Peyer's patch (tissue), 4 donors: ENCODE data around the gene GREB1L. TPM values are rescaled to one million over a fixed set of nuclear protein-coding genes. Genes with fewer than 3 reads are reported as not detected.

Experiments used
- DNase-seq, 3 donors: peaks; one replicate each; pipeline ENCODE4 v3.0.0-alpha.2; 2017 to 2019
- H3K27ac ChIP-seq, 4 donors: fragments of 200-600 bp; sonication (generic); one replicate each; pipeline ENCODE4 v1.5.1; 2016 to 2019
- H3K27me3 ChIP-seq, 2 donors: fragments of 200-600 bp; sonication (generic); one replicate each; pipeline ENCODE4 v1.5.1; 2019
- H3K36me3 ChIP-seq, 3 donors: fragments of 200-600 bp; sonication (generic); one replicate each; pipeline ENCODE4 v1.5.1; 2016 to 2019
- H3K4me1 ChIP-seq, 4 donors: fragments of 200-600 bp; sonication (generic); one replicate each; pipeline ENCODE4 v1.5.1; 2016 to 2019
- H3K4me3 ChIP-seq, 4 donors: fragments of 200-600 bp; sonication (generic); 1 replicate in 3 of 4; 2 replicates in 1 of 4; pipeline ENCODE4 v1.5.1; 2016 to 2019; ENCODE audit warnings: mild to moderate bottlenecking in 1 of 4
- H3K9me3 ChIP-seq, 4 donors: fragments of 200-600 bp; sonication (generic); one replicate each; pipeline ENCODE4 v1.5.1; 2016 to 2019; ENCODE audit warnings: mild to moderate bottlenecking in 1 of 4
- CTCF ChIP-seq, 6 experiments: fragments of 450-650 bp in 4 of 6; fragments of 200-600 bp in 2 of 6; sonication (generic) in 1 of 6; IDR thresholded peaks; one replicate each; pipeline ENCODE4 v1.5.1; 2017 to 2019; ENCODE audit warnings: antibody characterized with exemption in 6 of 6, mild to moderate bottlenecking in 3 of 6, moderate library complexity in 1 of 6
- POLR2A ChIP-seq, 2 donors: fragments of 450-650 bp; IDR thresholded peaks; one replicate each; pipeline ENCODE4 v1.5.1; 2017; ENCODE audit warnings: antibody characterized with exemption in 2 of 2, mild to moderate bottlenecking in 2 of 2, moderate library complexity in 2 of 2
- total RNA-seq, 4 donors: library from RNA; depleted of rRNA; stranded (reverse); fragments of >200 nt; gene quantifications; one replicate each; pipeline ENCODE4 v1.1.0, GENCODE V29; 2016

The GREB1L gene
- total RNA-seq, 4 donors from 2014 or later, result 0.53 to 3.3 (median 2.8) TPM

DNA sequence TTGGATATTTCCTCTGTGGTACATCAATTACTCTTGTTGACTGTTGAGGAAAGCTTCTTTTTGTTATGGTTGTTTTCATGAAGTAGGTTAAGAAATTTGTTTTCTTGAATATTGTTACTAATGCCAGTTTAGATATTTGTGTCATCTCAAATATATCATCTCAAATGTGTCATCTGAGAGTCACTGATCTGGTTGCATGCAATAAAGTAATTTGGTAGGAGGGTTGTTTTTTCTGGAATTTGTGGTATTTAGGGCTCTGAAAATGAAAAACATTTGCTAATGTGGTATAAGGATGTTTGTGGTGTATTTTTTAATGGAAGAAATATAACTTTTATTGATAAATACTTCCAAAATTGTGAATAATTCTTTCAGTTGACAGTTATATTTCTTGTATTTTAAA, 117.7 kb downstream of the GREB1L start:
- Histone ChIP-seq H3K36me3 (no peaks in the 10 kb centered on the region), H3K4me1 (no peaks in the 10 kb centered on the region), H3K27me3 (no peaks in the 10 kb centered on the region), H3K4me3 (no peak overlapping the region), H3K27ac (no peak overlapping the region), H3K9me3 (no peaks in the 10 kb centered on the region)
- DNase-seq, result no peak
- no peak for TF ChIP-seq CTCF (IDR thresholded peaks at IDR 0.05)
- no peak for TF ChIP-seq POLR2A (IDR thresholded peaks at IDR 0.05)

DNA sequence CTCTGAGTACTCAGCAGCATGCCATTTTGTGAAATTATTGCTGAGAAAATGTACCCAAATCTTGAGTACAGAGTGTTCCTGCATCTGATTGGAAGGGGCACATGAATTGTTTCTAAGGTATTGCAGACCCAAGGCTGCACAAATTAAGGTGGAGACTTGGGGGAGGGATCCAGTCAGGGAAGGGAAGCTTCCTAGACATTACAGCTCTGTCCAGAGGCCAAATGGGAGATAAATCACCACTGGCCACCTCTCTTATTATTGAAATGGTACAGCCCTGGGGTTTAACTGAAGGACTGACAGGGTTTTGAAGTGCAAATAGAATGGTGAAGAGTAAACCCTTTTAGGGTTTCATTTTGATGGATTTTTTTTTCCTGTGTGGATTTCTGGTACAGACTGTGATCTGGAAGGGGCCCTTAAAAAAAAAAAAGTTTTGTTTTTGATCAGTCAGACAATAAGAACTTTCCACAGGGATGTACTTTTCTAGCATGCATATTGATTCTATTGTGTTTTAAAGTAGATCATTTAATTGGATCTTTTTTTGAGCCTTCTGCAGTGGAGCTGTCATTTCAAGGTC, 119.4 kb downstream of the GREB1L start:
- no peaks in the 10 kb centered on the region for H3K36me3 ChIP-seq
- H3K9me3 ChIP-seq, result no peaks in the 10 kb centered on the region
- TF ChIP-seq CTCF (IDR thresholded peaks at IDR 0.05) (no peak), POLR2A (IDR thresholded peaks at IDR 0.05) (no peak)
- no peak for DNase-seq
- no peak overlapping the region for H3K4me3 ChIP-seq
- H3K27ac ChIP-seq, result no peak overlapping the region
- no peaks in the 10 kb centered on the region for H3K4me1 ChIP-seq
- no peaks in the 10 kb centered on the region for H3K27me3 ChIP-seq

- Histone ChIP-seq H3K9me3 (no peaks in the 10 kb centered on the region), H3K27ac (no peak overlapping the region)
- TF ChIP-seq CTCF (IDR thresholded peaks at IDR 0.05) (no peak), POLR2A (IDR thresholded peaks at IDR 0.05) (no peak)
Observed at GRCh38 chr18:21362831-21363230, 120.8 kb downstream of the GREB1L start.

DNA sequence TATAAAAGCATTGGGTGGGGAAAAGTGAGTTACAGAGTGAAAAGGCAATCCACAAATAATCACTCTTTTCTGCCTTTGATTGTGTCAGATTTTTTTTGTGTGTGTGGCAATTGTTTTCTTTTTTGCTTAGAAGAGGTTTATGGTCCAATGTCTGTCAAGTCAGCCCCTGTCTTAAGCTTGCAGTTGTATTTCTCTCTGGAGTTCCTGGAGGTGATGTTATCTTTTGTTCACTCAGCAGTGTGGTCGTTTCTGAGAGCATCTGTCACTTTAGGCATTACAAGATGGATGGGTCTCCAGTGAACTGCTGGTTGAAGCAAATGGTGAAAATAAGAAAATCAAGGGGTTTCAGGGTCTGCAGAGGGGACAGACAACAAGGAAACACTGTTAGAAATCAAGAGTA, 121.3 kb downstream of the GREB1L start:
- DNase-seq, result no peak
- Histone ChIP-seq H3K27ac (no peak overlapping the region), H3K4me3 (no peak overlapping the region), H3K36me3 (no peaks in the 10 kb centered on the region), H3K9me3 (no peaks in the 10 kb centered on the region), H3K27me3 (no peaks in the 10 kb centered on the region), H3K4me1 (no peaks in the 10 kb centered on the region)
- TF ChIP-seq POLR2A (IDR thresholded peaks at IDR 0.05), result no peak
- TF ChIP-seq CTCF (IDR thresholded peaks at IDR 0.05), result no peak

More at GRCh38 chr18:21362831-21363230, 120.8 kb downstream of the GREB1L start:
- no peak overlapping the region for H3K4me3 ChIP-seq
- no peaks in the 10 kb centered on the region for H3K4me1 ChIP-seq
- H3K36me3 ChIP-seq, result no peaks in the 10 kb centered on the region
- no peaks in the 10 kb centered on the region for H3K27me3 ChIP-seq
- DNase-seq, result no peak

- no peak for DNase-seq
- H3K4me3 ChIP-seq, result no peak overlapping the region
- H3K4me1 ChIP-seq, result no peaks in the 10 kb centered on the region
- no peak overlapping the region for H3K27ac ChIP-seq
- TF ChIP-seq POLR2A (IDR thresholded peaks at IDR 0.05) (no peak), CTCF (IDR thresholded peaks at IDR 0.05) (no peak)
- H3K27me3 ChIP-seq, result no peaks in the 10 kb centered on the region
- H3K36me3 ChIP-seq, result no peaks in the 10 kb centered on the region
- H3K9me3 ChIP-seq, result no peaks in the 10 kb centered on the region
Observed at GRCh38 chr18:21364471-21364870, 122.4 kb downstream of the GREB1L start.

DNA sequence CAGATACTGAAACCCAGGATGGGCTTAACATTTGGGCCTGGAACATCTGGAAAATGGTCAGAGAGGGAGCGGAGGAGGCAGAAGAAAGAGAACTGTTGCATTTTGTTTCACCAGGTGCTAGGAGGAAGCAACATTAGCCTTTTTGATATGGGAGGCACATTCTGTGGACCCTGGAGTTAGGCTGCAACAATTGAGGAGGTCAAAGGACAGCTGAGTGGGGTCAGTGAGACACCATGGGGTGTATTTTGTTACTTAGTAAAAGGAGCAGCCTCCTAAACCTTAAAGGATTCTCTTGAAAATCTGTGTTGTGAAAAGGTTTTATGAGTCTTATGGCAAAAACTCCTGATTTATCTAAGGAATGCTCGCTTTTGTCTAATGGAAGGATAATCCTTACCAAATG, 124.9 kb downstream of the GREB1L start:
- Histone ChIP-seq H3K4me1 (no peaks in the 10 kb centered on the region), H3K27ac (no peak overlapping the region), H3K4me3 (no peak overlapping the region), H3K27me3 (no peaks in the 10 kb centered on the region), H3K36me3 (no peaks in the 10 kb centered on the region), H3K9me3 (no peaks in the 10 kb centered on the region)
- TF ChIP-seq CTCF (IDR thresholded peaks at IDR 0.05), result no peak
- no peak for TF ChIP-seq POLR2A (IDR thresholded peaks at IDR 0.05)
- DNase-seq, result no peak
